ENCODE data around the gene CDH23.

CDH23 gene

GRCh38 chr10:71799608-71800453 is 403.1 kb downstream of the CDH23 start:
- DNase-seq (ENCODE audit: low read depth): no peak
- TF ChIP-seq, protein P1, sequence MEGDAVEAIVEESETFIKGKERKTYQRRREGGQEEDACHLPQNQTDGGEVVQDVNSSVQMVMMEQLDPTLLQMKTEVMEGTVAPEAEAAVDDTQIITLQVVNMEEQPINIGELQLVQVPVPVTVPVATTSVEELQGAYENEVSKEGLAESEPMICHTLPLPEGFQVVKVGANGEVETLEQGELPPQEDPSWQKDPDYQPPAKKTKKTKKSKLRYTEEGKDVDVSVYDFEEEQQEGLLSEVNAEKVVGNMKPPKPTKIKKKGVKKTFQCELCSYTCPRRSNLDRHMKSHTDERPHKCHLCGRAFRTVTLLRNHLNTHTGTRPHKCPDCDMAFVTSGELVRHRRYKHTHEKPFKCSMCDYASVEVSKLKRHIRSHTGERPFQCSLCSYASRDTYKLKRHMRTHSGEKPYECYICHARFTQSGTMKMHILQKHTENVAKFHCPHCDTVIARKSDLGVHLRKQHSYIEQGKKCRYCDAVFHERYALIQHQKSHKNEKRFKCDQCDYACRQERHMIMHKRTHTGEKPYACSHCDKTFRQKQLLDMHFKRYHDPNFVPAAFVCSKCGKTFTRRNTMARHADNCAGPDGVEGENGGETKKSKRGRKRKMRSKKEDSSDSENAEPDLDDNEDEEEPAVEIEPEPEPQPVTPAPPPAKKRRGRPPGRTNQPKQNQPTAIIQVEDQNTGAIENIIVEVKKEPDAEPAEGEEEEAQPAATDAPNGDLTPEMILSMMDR (IDR thresholded peaks at IDR 0.05; ENCODE audit: insufficient read depth, low read depth, low read length, missing control alignments): no peak
- H3K4me3 ChIP-seq (ENCODE audit: low read length): no peak overlapping the region

DNA sequence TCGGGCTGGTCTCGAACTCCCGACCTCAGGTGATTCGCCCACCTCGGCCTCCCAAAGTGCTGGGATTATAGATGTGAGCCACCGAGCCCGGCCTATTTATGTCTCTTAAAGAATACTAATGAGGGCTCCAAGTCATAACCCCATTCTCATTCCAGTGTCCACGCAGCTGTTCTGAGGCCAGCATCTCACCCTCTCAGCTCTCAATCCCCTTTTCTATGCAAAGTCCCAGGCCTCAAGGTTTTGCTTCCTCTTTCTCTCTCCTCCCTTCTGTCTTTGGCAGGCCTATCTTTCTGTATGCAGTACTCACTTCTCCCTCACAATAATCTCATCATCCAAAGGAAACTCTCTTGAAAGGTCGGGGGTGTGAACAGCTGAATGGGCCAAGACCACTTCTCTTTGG is 404.6 kb downstream of the CDH23 start:
- no peak overlapping the region for H3K4me3 ChIP-seq (ENCODE audit: low read length)
- no peak for DNase-seq (ENCODE audit: low read depth)
- TF ChIP-seq, protein P1 (IDR thresholded peaks at IDR 0.05; ENCODE audit: insufficient read depth, low read depth, low read length, missing control alignments): no peak

- no peak overlapping the region for H3K4me3 ChIP-seq (ENCODE audit: low read length)
- DNase-seq (ENCODE audit: low read depth): no peak
- TF ChIP-seq, protein P1 (IDR thresholded peaks at IDR 0.05; ENCODE audit: insufficient read depth, low read depth, low read length, missing control alignments): no peak
These were observed 405.5 kb downstream of the CDH23 start for GRCh38 chr10:71802235-71802634.

DNA sequence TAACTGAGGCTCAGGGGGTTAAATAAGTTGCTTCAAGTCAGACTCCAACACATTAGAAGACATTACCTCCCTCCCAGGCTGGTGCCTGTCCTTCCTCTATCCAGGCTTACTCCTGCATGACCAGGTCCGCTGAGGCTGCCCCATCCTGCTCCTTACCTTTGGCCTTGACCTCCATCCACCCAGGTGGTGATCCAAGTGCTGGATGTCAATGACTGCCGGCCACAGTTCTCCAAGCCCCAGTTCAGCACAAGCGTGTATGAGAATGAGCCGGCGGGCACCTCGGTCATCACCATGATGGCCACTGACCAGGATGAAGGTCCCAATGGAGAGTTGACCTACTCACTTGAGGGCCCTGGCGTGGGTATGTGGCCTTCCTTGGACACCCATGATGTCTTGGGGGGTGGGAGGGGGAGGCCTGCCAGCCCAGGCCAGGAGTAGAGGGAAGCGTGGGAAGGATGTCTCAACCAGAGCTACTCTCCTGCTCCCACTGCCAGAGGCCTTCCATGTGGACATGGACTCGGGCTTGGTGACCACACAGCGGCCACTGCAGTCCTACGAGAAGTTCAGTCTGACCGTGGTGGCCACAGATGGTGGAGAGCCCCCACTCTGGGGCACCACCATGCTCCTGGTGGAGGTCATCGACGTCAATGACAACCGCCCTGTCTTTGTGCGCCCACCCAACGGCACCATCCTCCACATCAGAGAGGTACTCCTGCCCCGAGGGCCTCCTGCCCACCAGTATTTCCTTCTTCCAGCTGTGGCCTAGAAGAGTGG is 406.2 kb downstream of the CDH23 start:
- TF ChIP-seq, protein P1 (IDR thresholded peaks at IDR 0.05; ENCODE audit: insufficient read depth, low read depth, low read length, missing control alignments): no peak
- no peak for DNase-seq (ENCODE audit: low read depth)
- no peak overlapping the region for H3K4me3 ChIP-seq (ENCODE audit: low read length)

DNA sequence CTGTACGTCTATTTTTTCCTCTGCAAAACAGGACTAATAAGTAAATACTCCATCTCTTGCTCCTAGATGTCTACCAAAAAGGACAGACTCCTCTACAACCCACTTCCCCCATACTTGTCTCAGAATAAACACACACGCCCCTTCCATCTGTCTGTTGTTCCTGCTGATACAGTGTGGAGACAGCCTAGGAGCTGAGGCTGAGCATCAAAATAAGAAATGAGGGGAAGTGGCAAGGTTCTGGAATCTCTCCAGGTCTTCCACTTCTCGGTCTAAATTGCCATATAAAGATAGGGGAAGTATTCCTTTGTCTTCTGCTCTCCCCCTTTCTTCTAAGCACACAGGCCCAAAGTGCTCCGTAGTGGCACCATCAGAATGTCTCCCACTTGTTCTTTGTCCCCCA is 407.4 kb downstream of the CDH23 start:
- no peak overlapping the region for H3K4me3 ChIP-seq (ENCODE audit: low read length)
- TF ChIP-seq, protein P1 (IDR thresholded peaks at IDR 0.05; ENCODE audit: insufficient read depth, low read depth, low read length, missing control alignments): no peak
- DNase-seq (ENCODE audit: low read depth): no peak

- no peak overlapping the region for H3K4me3 ChIP-seq (ENCODE audit: low read length)
- TF ChIP-seq, protein P1 (IDR thresholded peaks at IDR 0.05; ENCODE audit: insufficient read depth, low read depth, low read length, missing control alignments): no peak
- peak; percentile 61 for DNase-seq (ENCODE audit: low read depth)
These were observed 409.3 kb downstream of the CDH23 start for GRCh38 chr10:71805776-71806703.

Measured in epithelial cell of esophagus (primary cell).